ENCODE measurements around the gene DNM1L. TPM values are rescaled to one million over a fixed set of nuclear protein-coding genes. Genes with fewer than 3 reads are reported as not detected.

The DNM1L gene
- total and polyA plus RNA-seq, 2 donors (not counting 3 experiments of a cell fraction or from before 2014, with no cell fraction given), result 24.6 to 103 TPM

GRCh38 chr12:32761716-32762115 lies 82.6 kb downstream of the DNM1L start:
- POLR2A ChIA-PET, result no interaction called here
- BruUV-seq (replicated peaks), result no TSS peak

GRCh38 chr12:32765906-32766305 lies 86.8 kb downstream of the DNM1L start:
- POLR2A ChIA-PET, result no interaction called here
- dilution Hi-C loops (cut with MboI; ENCODE audit: extremely low pct_ligation_motif_present, low sequenced_read_pairs), result no loop called here

More at GRCh38 chr12:32761716-32762115, 82.6 kb downstream of the DNM1L start:
- FAIRE-seq (no peak), DNase-seq (ENCODE audit: low read depth, low spot score) (no peak)
- Histone ChIP-seq H3K79me2 (ENCODE audit: control insufficient read depth, insufficient read depth, low read length) (no peaks in the 10 kb centered on the region), H3K27ac (ENCODE audit: insufficient read depth, low read depth, low read length) (no peak overlapping the region), H2AFZ (ENCODE audit: low read depth, low read length) (no peak overlapping the region), H3K9me3 (replicated peaks; ENCODE audit: control insufficient read depth, insufficient read depth, low read length) (no peaks in the 10 kb centered on the region), H3K27me3 (ENCODE audit: control insufficient read depth in 2 of 2, insufficient read depth in 2 of 2, low read length in 2 of 2) (peaks cover 2 to 5% of the 10 kb centered on the region in 2 experiments), H3K4me2 (ENCODE audit: insufficient read depth, low read length) (no peak overlapping the region), H3K4me3 (replicated peaks in 1 of 3; ENCODE audit: insufficient read depth in 1 of 3, low read depth in 1 of 3, low read length in 3 of 3) (no peak overlapping the region), H3K36me3 (ENCODE audit: control insufficient read depth in 2 of 2, extremely low read depth in 1 of 2, insufficient read depth in 2 of 2, low read length in 2 of 2) (no peaks in the 10 kb centered on the region), H3K4me1 (ENCODE audit: control insufficient read depth, extremely low read depth, insufficient read depth, low read length) (no peaks in the 10 kb centered on the region), H3K9me1 (replicated peaks; ENCODE audit: control insufficient read depth, extremely low read depth, insufficient read depth, low read length) (no peaks in the 10 kb centered on the region), H4K20me1 (replicated peaks; ENCODE audit: control insufficient read depth, extremely low read depth, insufficient read depth, low read length) (no peaks in the 10 kb centered on the region), H3K9ac (replicated peaks; ENCODE audit: extremely low read depth, insufficient read depth, low read length) (no peak overlapping the region)
- no peak for TF ChIP-seq FOS (IDR thresholded peaks at IDR 0.05; ENCODE audit: borderline replicate concordance, insufficient read depth, low read length)
- dilution Hi-C loops (cut with MboI; ENCODE audit: extremely low pct_ligation_motif_present, low sequenced_read_pairs) (no loop called here), intact Hi-C loops (cut with micrococcal nuclease) (no loop called here)
- CTCF ChIA-PET, result no interaction called here

More at GRCh38 chr12:32765906-32766305, 86.8 kb downstream of the DNM1L start:
- no TSS peak for BruUV-seq (replicated peaks)
- Histone ChIP-seq H3K27ac (ENCODE audit: insufficient read depth, low read depth, low read length) (no peak overlapping the region), H3K4me3 (replicated peaks in 1 of 3; ENCODE audit: insufficient read depth in 1 of 3, low read depth in 1 of 3, low read length in 3 of 3) (no peak overlapping the region), H3K36me3 (ENCODE audit: control insufficient read depth in 2 of 2, extremely low read depth in 1 of 2, insufficient read depth in 2 of 2, low read length in 2 of 2) (no peaks in the 10 kb centered on the region), H4K20me1 (replicated peaks; ENCODE audit: control insufficient read depth, extremely low read depth, insufficient read depth, low read length) (no peaks in the 10 kb centered on the region), H3K79me2 (ENCODE audit: control insufficient read depth, insufficient read depth, low read length) (no peaks in the 10 kb centered on the region), H3K9me3 (replicated peaks; ENCODE audit: control insufficient read depth, insufficient read depth, low read length) (no peaks in the 10 kb centered on the region), H3K4me1 (ENCODE audit: control insufficient read depth, extremely low read depth, insufficient read depth, low read length) (no peaks in the 10 kb centered on the region), H3K27me3 (ENCODE audit: control insufficient read depth in 2 of 2, insufficient read depth in 2 of 2, low read length in 2 of 2) (peaks cover 2 to 6% of the 10 kb centered on the region in 2 experiments), H2AFZ (ENCODE audit: low read depth, low read length) (no peak overlapping the region), H3K9ac (replicated peaks; ENCODE audit: extremely low read depth, insufficient read depth, low read length) (no peak overlapping the region), H3K4me2 (ENCODE audit: insufficient read depth, low read length) (no peak overlapping the region), H3K9me1 (replicated peaks; ENCODE audit: control insufficient read depth, extremely low read depth, insufficient read depth, low read length) (no peaks in the 10 kb centered on the region)
- no peak for DNase-seq (ENCODE audit: low read depth, low spot score)
- CTCF ChIA-PET, result interaction anchor here (2.7 kb wide), 1 partner anchor 10 kb away, joined by 13 read pairs; the partner anchor contains the start of gene YARS2
- intact Hi-C loops (cut with micrococcal nuclease), result no loop called here
- no peak for FAIRE-seq
- TF ChIP-seq POLR2AphosphoS5 (IDR thresholded peaks at IDR 0.05; ENCODE audit: insufficient read depth, low read depth, low read length) (no peak), MYC (IDR thresholded peaks at IDR 0.05; ENCODE audit: low read depth, low read length) (no peak), GATA2 (IDR thresholded peaks at IDR 0.05; ENCODE audit: insufficient read depth, insufficient read length, low read depth, low read length) (no peak), CTCF (IDR thresholded peaks at IDR 0.05; ENCODE audit: extremely low read depth in 1 of 2, insufficient read depth in 1 of 2, low read depth in 1 of 2, low read length in 2 of 2) (no peak), POLR2A (IDR thresholded peaks at IDR 0.05; ENCODE audit: low read depth, low read length) (no peak), MAX (IDR thresholded peaks at IDR 0.05; ENCODE audit: insufficient read depth, insufficient read length) (no peak), JUN (IDR thresholded peaks at IDR 0.05; ENCODE audit: borderline replicate concordance, insufficient read depth, insufficient read length, low read depth) (no peak), EZH2 (IDR thresholded peaks at IDR 0.05; ENCODE audit: borderline replicate concordance, low read depth, low read length, severe bottlenecking) (no peak), FOS (IDR thresholded peaks at IDR 0.05; ENCODE audit: borderline replicate concordance, insufficient read depth, low read length) (no peak)

Data from endothelial cell of umbilical vein (primary cell).